Nephron progenitor cell (in vitro differentiated cells): Measurements from ENCODE around the gene THPO.

ENCODE experiments used
- DNase-seq: peaks from one replicate; pipeline ENCODE4 v3.0.0; 2021
- H3K27ac Mint-ChIP-seq: 2 replicates; pipeline ENCODE4 v1.8.0; 2021; ENCODE audit warnings: mild to moderate bottlenecking, moderate library complexity, mixed read lengths
- H3K27me3 Mint-ChIP-seq: 2 replicates; pipeline ENCODE4 v1.8.0; 2021; ENCODE audit warnings: mild to moderate bottlenecking, low read depth, mixed read lengths; ENCODE audit not compliant: poor library complexity
- H3K36me3 Mint-ChIP-seq: 2 replicates; pipeline ENCODE4 v1.8.0; 2021; ENCODE audit warnings: low read depth, mixed read lengths
- H3K4me1 Mint-ChIP-seq: 2 replicates; pipeline ENCODE4 v1.8.0; 2021; ENCODE audit warnings: mixed read lengths
- H3K4me3 Mint-ChIP-seq: 2 replicates; pipeline ENCODE4 v1.8.0; 2021; ENCODE audit warnings: mild to moderate bottlenecking, moderate library complexity, mixed read lengths
- H3K9me3 Mint-ChIP-seq: 2 replicates; pipeline ENCODE4 v1.8.0; 2021; ENCODE audit warnings: mild to moderate bottlenecking, moderate library complexity, mixed read lengths
- CTCF ChIP-seq: fragments of 200-600 bp; sonication (generic); IDR thresholded peaks from 2 replicates; pipeline ENCODE4 v1.5.0; 2021; ENCODE audit warnings: antibody characterized with exemption

Gene THPO

GRCh38 chr3:184332370-184333090 is 45.5 kb downstream of the THPO start:
- no peaks in the 10 kb centered on the region for H3K9me3 Mint-ChIP-seq
- H3K27ac Mint-ChIP-seq = peak overlapping the region; percentile 87
- peaks cover 17% of the 10 kb centered on the region for H3K4me1 Mint-ChIP-seq
- TF ChIP-seq CTCF = no peak
- no peaks in the 10 kb centered on the region for H3K27me3 Mint-ChIP-seq
- no peak overlapping the region for H3K4me3 Mint-ChIP-seq
- no peak for DNase-seq
- H3K36me3 Mint-ChIP-seq = peaks cover 65% of the 10 kb centered on the region

- no peak for TF ChIP-seq CTCF
- H3K4me3 Mint-ChIP-seq = no peak overlapping the region
- peaks cover 98% of the 10 kb centered on the region for H3K36me3 Mint-ChIP-seq
- no peak for DNase-seq
- no peaks in the 10 kb centered on the region for H3K4me1 Mint-ChIP-seq
- no peaks in the 10 kb centered on the region for H3K9me3 Mint-ChIP-seq
- peaks cover 3% of the 10 kb centered on the region for H3K27me3 Mint-ChIP-seq
- H3K27ac Mint-ChIP-seq = no peak overlapping the region
Measured at GRCh38 chr3:184328516-184328915, 49.5 kb downstream of the THPO start.

GRCh38 chr3:184327171-184327570 is 50.8 kb downstream of the THPO start:
- peaks cover 98% of the 10 kb centered on the region for H3K36me3 Mint-ChIP-seq
- no peak for DNase-seq
- no peak overlapping the region for H3K4me3 Mint-ChIP-seq
- H3K27ac Mint-ChIP-seq = peak overlapping the region; percentile 93
- no peaks in the 10 kb centered on the region for H3K9me3 Mint-ChIP-seq
- peaks cover 3% of the 10 kb centered on the region for H3K27me3 Mint-ChIP-seq
- no peak for TF ChIP-seq CTCF
- no peaks in the 10 kb centered on the region for H3K4me1 Mint-ChIP-seq

GRCh38 chr3:184325715-184326369 is 52.2 kb downstream of the THPO start:
- TF ChIP-seq CTCF = no peak
- Mint-ChIP-seq H3K36me3 (peaks cover 98% of the 10 kb centered on the region), H3K9me3 (no peaks in the 10 kb centered on the region), H3K4me1 (no peaks in the 10 kb centered on the region), H3K4me3 (no peak overlapping the region), H3K27me3 (peaks cover 3% of the 10 kb centered on the region), H3K27ac (no peak overlapping the region)
- DNase-seq = no peak

GRCh38 chr3:184325269-184325668 is 52.7 kb downstream of the THPO start:
- Mint-ChIP-seq H3K27ac (no peak overlapping the region), H3K27me3 (peaks cover 3% of the 10 kb centered on the region), H3K4me3 (no peak overlapping the region), H3K36me3 (peaks cover 98% of the 10 kb centered on the region), H3K9me3 (no peaks in the 10 kb centered on the region), H3K4me1 (no peaks in the 10 kb centered on the region)
- no peak for DNase-seq
- no peak for TF ChIP-seq CTCF

- Mint-ChIP-seq H3K36me3 (peaks cover 93% of the 10 kb centered on the region), H3K9me3 (no peaks in the 10 kb centered on the region), H3K27ac (peak overlapping the region; percentile 39), H3K4me3 (no peak overlapping the region), H3K27me3 (peaks cover 3% of the 10 kb centered on the region), H3K4me1 (peaks cover 4% of the 10 kb centered on the region)
- no peak for DNase-seq
- TF ChIP-seq CTCF = no peak
Measured at GRCh38 chr3:184323696-184324095, 54.3 kb downstream of the THPO start.
